HTR-8/SVneo (cell line): ENCODE data around the gene AGO3.
A peak's percentile ranks its signal among the peaks of the same experiment; 100 is the strongest.

Experiments
- DNase-seq: peaks from one replicate; pipeline ENCODE4 v3.0.0; 2011; ENCODE audit warnings: low spot score, mixed read lengths; ENCODE audit not compliant: insufficient read length
- FAIRE-seq: peaks from 2 replicates; lab custom pipeline; 2011; peaks lifted over from hg19 to GRCh38; lab: Jason Lieb, UNC

Gene AGO3

DNA sequence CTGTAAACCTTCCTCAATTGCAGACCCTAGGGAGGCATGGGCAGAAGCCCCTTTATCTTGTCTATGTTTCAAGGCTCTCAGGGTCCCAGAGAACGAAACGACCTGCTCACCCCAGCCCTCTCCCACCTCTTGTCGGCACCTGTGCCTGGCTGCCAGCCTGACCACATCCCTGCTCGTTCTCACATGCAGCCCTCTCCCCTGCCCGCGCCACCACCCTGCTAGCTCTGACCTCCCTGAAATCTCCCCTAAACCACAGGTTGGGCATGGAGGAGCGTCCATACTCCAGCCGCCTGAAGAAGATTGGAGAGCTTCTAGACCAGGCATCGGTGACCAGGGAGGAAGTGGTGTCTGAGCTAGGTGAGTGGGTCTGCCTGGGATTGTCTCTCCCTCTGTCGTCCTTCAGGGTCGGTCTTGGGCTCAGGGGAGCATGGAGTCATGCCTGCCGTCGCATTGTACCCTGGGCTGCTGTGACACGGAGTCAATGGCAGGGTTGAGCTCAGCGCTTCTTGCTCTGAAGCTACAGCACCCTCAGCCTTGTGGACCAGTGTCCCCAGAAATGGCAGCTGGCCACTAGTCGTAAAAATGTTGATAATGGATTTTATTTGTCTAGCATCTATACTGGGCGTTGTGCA lies 161.4 kb downstream of the AGO3 start:
- FAIRE-seq (no peak), DNase-seq (no peak)

DNA sequence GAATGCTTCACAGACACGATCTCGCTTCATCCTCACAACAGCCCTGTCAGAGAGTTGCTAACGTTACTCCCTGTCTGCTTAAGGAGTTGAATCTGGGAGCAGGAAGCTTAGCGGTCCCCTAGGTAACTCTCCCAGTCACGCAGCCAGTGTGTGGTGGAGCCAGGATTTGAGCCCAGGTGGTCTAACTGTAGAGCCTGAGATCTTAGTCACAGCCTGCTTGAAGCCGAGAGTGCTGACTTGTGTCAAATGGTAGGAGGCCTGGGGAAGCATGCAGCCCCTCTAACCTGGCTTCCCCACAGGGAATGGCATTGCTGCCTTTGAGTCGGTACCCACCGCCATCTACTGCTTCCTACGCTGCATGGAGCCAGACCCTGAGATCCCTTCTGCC lies 161.9 kb downstream of the AGO3 start:
- DNase-seq: no peak
- FAIRE-seq: no peak

DNA sequence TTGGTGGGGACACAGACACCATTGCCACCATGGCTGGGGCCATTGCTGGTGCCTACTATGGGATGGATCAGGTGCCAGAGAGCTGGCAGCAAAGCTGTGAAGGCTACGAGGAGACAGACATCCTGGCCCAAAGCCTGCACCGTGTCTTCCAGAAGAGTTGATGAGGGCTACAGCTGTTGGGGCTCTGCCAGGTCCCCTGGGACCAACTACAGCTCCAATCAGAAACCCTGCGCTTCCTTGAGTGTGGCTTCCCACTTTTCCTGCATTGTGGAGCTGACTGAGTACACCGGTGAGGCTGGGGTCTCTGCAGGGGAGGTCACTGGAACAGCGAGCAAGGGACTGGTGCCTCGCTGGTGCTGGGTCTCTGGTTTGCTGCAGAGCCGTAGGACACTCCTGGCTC lies 162.3 kb downstream of the AGO3 start:
- FAIRE-seq (no peak), DNase-seq (no peak)

- DNase-seq (no peak), FAIRE-seq (no peak)
Measured at GRCh38 chr1:36093929-36094328, 163.0 kb downstream of the AGO3 start.

DNA sequence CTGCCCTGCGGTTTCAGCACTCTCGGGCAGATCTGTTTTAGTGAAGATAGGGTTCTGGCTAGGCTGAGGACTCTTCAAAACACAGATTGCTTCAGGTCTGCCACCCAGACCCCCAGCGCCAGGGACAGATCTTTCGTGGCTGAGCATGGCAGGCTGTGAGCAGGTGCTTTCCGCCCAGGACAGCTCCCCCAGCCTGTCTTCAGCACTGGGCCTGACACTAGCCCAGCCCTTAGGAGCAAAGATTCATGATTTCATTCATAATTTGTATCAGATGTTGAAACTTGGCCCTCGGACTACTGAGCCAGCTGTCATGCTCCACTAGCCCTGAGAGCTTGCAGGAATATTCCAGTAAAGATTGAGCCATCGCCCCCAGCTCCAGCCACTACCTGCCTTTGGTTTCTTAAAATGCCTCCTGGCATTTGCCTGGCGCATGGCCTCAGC lies 163.7 kb downstream of the AGO3 start:
- FAIRE-seq (no peak), DNase-seq (no peak)

GRCh38 chr1:36095760-36096405 lies 165.0 kb downstream of the AGO3 start:
- DNase-seq (no peak), FAIRE-seq (no peak)

DNA sequence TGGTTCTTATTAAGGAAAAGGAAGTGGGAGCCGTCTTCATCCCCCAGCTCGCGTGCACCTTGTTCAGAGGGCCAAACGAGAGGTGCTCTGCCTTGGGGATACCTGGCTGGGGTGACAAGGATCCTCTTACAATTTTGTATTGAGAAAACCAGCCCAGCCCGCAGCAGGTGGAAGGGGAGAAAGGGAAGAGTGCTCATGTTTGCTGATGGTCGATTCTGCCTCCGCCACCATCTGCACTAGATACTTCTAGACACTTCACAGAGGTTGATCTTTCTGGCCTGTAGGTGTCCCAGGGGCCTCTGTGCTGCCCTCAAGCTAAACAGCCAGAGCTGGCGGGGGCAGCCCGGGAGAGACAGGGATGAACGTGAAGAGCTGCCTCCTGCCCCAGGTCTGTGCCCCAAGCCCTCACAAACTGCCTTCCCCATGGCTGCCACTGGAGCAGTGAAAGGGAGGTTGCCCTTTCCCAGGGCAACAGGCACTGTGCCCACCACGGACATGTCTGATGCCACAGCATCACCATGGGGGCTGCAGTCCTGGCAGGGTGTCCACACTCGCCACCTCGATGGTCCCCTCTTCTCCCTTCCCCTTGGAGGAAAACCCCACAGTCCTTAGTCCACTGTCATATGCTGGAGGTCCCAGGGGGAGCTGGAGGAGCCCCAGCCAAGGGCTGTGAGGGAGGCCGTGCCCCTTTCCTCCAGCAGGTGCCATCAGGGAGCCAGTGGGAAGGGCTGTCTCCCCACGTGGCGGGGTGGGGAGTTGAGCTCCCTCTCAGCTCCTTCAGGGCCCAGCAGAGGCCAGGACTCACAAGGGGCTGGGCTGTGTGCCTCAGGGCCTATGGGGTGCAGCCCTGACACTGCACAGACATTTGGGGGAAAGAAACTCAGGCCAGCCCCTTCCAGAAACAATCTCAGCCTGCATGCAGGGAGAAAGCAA lies 165.9 kb downstream of the AGO3 start:
- FAIRE-seq (no peak), DNase-seq (no peak)

DNA sequence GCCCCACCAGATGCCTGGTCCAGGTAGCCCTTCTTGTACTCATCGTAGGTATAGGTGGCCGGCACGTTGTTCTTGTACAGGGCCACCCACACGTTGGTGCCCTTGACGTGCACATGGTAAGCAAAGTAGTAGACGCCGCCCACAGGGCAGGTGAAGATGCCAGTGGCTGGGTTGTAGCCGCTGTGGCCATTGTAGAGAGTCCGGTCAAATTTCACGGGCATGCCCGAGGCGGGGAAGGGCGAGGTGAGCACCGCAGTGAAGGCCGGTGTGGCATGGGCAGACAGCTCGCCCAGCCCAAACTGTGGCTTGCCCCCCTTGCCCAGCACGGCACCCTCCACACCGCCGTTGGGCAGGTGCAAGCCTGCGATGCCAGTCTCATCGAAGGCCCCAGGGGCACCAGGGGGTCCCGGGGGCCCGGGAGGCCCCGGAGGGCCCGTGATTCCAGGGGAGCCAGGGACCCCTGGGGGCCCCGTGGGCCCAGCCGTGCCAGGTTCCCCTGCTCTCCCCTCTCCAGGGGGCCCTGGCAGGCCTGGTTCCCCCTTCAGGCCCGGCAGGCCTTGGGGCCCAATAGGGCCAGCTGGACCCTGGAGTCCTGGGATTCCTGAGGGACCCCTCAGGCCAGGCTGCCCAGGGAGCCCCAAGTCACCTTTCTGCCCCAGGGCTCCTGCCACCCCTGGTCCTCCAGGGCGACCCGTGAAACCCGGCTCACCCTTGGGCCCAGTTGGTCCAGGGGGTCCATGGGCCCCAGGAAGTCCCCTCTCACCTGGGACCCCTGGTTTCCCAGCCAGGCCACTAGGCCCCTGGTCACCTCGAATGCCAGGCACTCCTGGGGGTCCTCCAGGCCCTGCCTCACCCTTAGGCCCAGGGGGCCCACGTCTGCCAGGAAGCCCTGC lies 167.0 kb downstream of the AGO3 start:
- DNase-seq (no peak), FAIRE-seq (peak; percentile 13)

GRCh38 chr1:36098650-36099365 lies 167.9 kb downstream of the AGO3 start:
- DNase-seq (no peak), FAIRE-seq (no peak)

GRCh38 chr1:36099681-36100341 lies 168.9 kb downstream of the AGO3 start:
- DNase-seq (peak; percentile 79), FAIRE-seq (peak; percentile 83)

DNA sequence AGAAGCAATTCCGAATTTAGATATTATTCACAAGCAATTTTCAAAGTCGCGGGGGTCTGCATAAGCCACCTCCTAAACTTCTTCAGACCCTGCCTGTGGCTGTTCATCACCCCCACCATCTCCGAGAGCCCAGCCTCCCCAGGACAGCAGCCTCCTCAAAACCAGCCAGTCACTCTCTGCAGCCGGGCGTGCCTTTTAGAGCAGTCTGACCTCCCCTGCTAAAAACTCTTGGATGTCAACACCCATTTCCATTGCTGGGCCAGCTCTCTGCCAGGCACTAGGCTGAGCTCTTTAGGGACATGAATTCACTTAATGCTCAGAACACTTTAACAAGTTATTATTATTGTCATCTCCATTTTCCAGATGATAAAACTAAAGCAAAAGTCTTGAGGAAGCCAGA lies 169.5 kb downstream of the AGO3 start:
- no peak for FAIRE-seq
- no peak for DNase-seq

- FAIRE-seq (no peak), DNase-seq (no peak)
Measured at GRCh38 chr1:36101546-36101945, 170.6 kb downstream of the AGO3 start.

DNA sequence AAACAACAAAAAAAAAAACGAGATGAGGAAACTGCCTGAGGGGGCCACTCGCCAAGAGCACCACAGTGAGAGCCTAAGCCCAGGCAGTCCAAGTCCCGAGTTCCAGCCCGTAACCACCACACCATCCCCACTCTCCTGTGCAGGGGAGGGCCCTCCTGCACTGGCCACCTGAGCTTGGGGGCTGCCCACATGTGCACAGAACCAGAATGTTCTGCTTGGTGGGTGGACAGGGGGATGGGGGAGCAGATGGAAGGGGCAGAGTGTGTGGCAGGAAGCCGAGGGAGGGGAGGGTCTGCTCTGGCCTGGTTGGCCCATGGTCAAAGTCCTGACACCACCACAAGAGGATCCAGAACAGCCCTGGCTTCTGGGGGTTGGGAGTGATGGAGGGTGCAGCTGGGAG lies 175.4 kb downstream of the AGO3 start:
- DNase-seq (no peak), FAIRE-seq (no peak)

DNA sequence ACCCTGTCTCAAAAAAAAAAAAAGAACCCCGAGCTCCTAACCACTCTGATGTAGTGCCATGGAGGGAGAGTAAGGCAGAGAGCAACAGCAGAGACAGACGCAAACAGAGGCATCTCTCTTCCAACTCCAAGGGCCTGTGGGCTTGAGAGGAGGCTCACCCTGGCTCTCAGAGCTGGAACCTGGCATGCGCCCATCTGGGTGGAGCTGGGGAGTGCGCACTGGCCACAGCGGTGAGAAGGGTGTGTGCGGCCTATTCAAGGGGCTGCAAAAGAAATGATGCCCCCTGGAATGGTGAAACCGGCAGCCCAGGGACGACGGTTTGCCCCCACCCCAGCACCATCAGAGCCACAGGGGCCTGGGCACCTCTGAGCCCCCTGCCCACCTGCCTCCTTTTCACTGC lies 176.5 kb downstream of the AGO3 start:
- FAIRE-seq: no peak

GRCh38 chr1:36108314-36108713 lies 177.4 kb downstream of the AGO3 start:
- FAIRE-seq: no peak
- no peak for DNase-seq

More for the DNA sequence above, 176.5 kb downstream of the AGO3 start:
- DNase-seq: no peak

DNA sequence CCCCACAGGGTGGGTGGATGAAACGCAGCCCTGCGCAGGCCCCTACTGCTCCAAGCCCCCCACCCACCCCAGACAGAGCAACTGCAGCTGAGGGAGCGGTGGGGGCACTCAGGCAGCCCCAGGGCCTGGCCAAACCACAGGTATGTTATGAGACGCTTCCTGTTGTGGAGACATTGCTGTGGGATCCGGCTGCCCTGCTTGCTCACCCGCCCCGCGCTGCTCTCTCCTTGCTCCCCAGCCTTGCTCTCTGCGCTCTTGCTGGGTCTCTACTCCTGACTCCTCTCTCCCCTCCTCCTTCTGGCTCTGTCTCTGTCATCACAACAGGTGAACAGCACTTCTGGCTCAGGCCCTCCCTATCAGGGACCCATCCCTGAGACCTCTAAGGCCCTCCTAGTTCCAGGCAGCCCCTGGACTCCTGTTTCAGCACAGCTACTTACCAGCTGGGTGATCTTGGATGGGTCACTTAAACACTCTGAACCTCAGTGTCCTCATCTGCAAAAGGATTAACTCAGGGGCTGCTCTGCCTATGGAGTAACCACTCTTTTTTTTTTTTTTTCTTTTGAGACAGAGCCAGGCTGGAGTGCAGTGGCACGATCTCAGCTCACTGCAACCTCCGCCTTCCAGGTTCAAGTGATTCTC lies 178.3 kb downstream of the AGO3 start:
- FAIRE-seq (peak; percentile 55), DNase-seq (peak; percentile 81)

DNA sequence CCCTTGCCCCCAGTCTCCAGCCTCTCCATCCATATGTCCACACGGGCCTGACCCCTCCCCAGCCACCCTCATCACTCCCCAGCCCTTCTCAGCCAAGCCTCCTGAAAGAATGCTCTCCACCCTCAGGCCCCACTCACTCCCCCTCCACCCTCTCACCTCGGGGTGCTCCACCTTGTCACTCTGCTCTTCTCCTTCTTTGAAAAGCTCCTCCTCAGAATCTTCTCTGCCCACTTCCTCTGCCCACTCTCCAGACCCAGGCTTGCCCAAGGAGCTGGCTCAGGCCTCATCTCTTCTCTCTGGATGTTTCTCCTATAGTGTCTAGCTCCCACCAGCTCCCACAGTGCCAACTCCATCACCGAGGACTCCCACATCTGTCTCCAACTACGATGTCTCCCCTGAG lies 180.2 kb downstream of the AGO3 start:
- no peak for FAIRE-seq
- DNase-seq: no peak

DNA sequence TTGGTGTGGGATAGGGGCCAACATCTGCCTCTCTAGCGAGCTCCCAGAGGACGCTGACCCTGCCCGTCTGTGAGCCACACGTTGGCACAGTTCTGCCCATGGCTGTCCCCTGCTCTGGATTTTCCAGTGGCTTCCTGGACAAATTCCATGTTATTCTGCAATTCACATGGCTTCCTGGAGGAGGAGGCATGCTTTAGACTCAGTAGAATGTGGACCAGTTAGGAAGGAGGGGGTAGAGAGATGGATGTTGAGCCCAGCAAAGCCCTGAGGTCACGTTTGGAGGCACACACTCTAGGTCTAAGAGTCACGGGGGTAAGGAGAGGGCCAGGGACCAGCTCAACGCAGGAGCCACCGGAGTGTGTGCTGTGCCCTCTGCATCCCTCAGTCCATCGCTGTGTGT lies 181.9 kb downstream of the AGO3 start:
- no peak for DNase-seq
- no peak for FAIRE-seq

DNA sequence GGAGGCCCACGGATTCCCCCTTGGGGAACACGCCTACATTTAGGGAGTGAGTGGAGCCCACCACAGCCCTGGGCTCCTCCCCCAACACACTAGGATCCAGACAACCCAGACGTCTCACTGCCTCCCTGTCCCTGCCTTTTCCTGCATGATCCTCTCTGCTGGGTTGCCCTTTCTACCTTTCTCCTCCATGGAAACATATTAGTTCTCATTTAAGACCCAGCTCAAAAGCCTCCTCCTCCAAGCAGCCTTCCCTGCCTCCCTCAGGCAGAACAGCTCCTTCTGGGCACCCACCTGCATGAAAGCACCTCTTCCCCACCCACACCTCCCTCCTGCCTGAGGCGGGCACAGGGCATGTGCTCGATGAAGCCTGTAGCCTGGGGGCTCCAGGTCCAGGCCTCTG lies 183.5 kb downstream of the AGO3 start:
- no peak for FAIRE-seq
- no peak for DNase-seq
